Measurements from ENCODE around the gene PTGIR.

Gene PTGIR

DNA sequence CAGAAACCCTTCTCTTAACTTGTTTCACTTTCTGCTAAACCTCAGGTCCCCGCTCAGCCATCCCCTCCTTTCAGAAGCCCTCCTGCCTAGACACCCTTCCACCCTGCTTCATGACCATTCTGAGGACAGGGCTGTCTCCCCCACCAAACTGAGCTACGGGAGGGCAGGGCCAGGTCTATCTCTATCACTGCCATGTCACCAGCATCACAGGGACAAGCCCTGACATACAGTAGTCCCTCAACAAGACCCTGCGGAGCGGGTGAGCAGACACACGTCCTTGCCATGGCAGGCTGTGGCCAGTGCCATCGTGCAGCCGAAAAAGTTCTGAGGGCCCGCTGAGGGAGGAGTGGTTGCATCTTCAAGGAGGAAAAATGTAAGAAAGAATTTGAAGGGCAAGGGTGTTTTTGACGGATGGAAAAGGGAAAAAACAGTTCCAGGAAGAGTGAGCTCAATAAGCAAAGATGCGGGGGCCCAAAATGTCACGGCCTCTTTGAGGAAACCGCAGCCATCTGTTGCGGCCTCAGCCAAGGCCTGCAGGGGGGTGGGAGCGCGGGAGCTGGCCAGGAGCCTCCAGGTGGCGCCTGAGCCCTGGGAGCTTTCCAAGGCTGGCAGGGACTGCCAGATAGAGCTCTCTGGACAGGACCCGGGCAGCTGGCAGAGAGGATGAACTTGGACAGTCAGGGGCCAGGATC, 8.1 kb downstream of the PTGIR start:
- peak; percentile 67 for DNase-seq (ENCODE audit: low spot score)

GRCh38 chr19:46615966-46616365, 8.9 kb downstream of the PTGIR start:
- DNase-seq (ENCODE audit: low spot score): no peak

DNA sequence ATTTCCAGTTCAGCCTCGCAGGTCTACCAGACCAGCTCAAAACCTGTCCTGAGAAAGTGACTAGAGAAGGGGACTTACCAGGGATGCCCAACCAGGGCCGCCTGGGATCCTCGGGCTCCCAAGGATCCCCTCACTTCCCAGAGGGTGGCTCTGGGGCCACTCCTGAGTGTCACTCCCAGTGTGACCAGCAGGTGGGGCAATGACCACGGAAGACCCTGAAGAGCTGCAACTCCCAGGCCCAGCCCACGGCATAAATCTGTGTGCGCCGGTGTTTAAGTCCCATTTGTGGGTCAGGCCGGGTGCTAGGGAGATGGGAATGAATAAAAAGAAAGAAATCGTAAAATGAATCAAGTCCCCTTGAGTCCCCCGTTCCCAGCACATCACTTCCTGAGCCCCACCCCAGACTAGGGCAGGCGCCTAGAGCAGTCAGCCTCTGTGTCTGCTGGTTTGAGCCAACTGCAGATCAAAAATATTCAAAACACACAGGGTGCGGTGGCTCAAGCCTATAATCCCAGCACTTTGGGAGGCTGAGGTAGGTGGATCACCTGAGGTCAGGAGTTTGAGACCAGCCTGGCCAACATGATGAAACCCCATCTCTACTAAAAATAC, 10.7 kb downstream of the PTGIR start:
- peak; percentile 89 for DNase-seq (ENCODE audit: low spot score)

DNA sequence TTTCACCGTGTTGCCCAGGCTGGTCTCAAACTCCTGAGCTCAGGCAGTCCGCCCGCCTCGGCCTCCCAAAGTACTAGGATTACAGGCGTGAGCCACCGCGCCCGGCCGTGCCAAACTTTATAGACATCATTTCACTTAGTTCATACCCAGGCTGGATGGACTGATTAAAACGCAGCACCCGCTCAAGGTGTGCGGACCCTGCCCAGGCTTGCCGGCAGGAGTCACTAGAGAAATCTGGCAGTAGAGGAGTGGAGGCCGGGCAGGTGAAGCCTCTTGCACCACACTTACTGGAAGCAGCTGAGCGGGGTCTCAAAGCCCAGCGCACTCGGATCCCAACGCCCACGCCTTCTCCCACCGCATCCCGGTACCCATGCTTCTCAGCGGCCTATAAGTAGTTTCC, 11.4 kb downstream of the PTGIR start:
- no peak for DNase-seq (ENCODE audit: low spot score)

GRCh38 chr19:46611776-46612175, 13.1 kb downstream of the PTGIR start:
- DNase-seq (ENCODE audit: low spot score): peak; percentile 3

DNA sequence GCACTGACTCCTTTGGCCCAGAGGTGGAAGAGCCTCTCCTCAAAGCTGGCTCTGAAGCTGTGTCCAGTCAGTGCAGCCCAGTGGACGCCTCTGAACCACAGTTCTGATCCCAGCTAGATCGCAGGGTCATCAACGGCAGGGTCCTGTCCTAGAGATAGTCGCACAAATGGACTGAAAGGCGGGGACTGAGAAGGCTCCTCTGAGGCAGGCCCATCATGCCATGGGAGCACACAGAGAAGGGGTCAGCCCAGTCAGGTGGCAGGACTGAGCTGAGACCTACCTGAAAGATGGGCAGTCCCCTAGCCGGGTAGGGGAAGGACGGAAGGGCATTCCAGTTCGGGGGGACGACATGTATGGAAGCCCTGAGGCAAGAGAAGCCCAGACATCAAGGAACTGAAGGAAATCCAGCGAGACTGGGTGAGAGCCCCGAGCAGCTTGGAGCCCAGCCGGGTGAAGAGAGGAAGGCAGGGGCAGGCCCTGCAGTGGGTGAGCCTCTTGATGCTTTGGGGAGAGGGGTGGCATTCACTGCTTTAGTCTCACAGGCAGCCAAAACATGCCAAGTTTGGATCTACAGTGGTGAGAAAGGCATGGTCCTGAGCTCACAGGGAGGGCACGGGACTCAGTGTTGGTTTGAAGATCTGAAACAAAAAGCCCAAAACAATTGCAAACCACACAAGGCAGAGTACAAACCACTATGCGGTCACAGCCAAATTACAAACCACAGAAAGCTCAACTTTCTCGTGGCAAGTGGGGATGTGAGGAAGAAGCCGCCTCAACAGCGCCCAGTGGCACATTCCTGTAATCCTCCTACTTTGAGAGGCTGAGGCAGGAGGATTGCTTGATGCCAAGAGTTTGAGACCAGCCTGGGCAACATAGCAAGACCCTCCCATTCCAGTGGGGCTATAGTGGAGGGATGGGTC, 13.8 kb downstream of the PTGIR start:
- DNase-seq (ENCODE audit: low spot score): peak; percentile 25

DNA sequence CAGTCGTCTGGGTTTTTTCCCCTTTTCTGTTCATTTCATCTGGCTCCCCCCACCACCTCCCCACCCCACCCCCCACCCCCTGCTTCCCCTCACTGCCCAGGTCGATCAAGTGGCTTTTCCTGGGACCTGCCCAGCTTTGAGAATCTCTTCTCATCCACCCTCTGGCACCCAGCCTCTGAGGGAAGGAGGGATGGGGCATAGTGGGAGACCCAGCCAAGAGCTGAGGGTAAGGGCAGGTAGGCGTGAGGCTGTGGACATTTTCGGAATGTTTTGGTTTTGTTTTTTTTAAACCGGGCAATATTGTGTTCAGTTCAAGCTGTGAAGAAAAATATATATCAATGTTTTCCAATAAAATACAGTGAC, 14.5 kb downstream of the PTGIR start:
- no peak for DNase-seq (ENCODE audit: low spot score)

GRCh38 chr19:46609511-46610412, 15.1 kb downstream of the PTGIR start:
- no peak for DNase-seq (ENCODE audit: low spot score)

DNA sequence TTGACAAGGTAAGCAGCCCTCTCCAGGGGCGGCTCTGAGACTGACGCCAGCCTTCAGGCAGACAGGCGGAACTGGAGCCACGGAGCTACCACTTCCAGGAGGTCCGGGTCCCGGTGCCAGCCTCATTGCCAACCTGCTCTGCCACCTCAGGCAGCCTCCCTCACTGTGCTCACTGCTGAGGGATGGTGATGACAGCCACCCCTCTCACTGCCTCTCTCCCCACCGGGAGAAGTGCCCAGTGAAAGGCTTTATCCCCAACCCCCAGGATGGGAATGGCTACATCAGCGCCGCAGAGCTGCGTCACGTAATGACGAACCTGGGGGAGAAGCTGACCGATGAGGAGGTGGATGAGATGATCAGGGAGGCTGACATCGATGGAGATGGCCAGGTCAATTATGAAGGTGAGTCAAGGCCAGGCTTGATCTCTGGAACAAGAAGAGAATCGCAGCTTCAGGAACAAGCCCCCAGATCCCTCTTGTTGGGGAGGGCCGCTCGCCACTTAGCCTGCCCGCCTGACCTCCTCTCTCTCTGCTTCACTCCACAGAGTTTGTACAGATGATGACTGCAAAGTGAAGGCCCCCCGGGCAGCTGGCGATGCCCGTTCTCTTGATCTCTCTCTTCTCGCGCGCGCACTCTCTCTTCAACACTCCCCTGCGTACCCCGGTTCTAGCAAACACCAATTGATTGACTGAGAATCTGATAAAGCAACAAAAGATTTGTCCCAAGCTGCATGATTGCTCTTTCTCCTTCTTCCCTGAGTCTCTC, 16.1 kb downstream of the PTGIR start:
- DNase-seq (ENCODE audit: low spot score): no peak

GRCh38 chr19:46608178-46608577, 16.7 kb downstream of the PTGIR start:
- DNase-seq (ENCODE audit: low spot score): no peak

- no peak for DNase-seq (ENCODE audit: low spot score)
Measured at GRCh38 chr19:46607448-46607841, 17.4 kb downstream of the PTGIR start.

- DNase-seq (ENCODE audit: low spot score): no peak
Measured at GRCh38 chr19:46606681-46607447, 18.0 kb downstream of the PTGIR start.

GRCh38 chr19:46606019-46606418, 18.9 kb downstream of the PTGIR start:
- DNase-seq (ENCODE audit: low spot score): no peak

GRCh38 chr19:46605356-46605821, 19.5 kb downstream of the PTGIR start:
- DNase-seq (ENCODE audit: low spot score): no peak

GRCh38 chr19:46604781-46605355, 20.0 kb downstream of the PTGIR start:
- no peak for DNase-seq (ENCODE audit: low spot score)

GRCh38 chr19:46603752-46604231, 21.1 kb downstream of the PTGIR start:
- no peak for DNase-seq (ENCODE audit: low spot score)

GRCh38 chr19:46603195-46603637, 21.7 kb downstream of the PTGIR start:
- DNase-seq (ENCODE audit: low spot score): no peak

DNA sequence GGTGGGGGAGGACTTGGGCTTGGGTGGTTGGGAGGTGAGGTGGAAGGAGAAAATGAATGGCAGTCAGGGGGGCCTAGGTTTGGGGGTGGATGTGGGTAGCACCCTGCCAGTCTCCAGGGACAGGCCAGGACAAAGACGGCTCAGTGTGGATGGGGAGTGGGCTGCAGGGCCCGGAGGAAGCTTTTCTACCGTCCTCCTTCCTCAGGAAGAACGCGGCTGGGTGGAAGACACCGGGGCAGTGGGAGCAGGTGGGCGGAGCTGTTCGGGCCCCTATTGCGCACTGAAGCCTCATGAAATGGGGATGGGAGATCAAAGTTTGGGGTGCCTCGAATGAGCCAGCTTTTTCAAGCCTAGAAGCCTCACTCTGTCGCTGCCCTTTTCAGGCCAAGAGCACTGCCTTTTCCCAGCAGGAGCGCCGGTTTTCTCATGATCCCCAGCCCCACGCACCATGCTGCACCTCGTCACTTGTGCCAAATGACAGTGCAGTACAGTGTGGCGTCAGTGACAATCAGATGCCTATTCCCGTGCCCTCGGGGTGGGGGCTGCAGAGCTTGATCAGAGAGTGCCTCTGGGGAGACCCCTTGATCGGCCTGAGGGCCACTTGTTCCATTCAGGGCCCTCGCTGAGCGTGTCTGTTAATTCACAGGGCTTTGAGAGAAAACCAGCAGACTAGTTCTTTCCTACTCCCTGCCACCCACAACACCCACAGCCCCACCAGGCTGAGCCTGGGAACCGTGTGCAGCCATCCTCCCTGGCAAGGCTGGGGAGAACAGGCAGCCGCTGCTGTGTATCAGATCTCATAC, 22.3 kb downstream of the PTGIR start:
- DNase-seq (ENCODE audit: low spot score): peak; percentile 51

Data from GM03348 (cell line).